Trophoblast cell (in vitro differentiated cells and primary cell): ENCODE results near the gene SMIM31.

ENCODE experiments used
- DNase-seq, 2 donors: peaks; one replicate each; pipeline ENCODE4 v3.0.0-alpha.2; 2016
- H2AFZ ChIP-seq: 2 replicates; pipeline ENCODE4 v1.6.1; 2013; ENCODE audit warnings: low read length, moderate library complexity, mild to moderate bottlenecking; ENCODE audit not compliant: insufficient read depth, poor library complexity
- H2AK5ac ChIP-seq: 2 replicates; pipeline ENCODE4 v1.6.1; 2013; ENCODE audit warnings: mild to moderate bottlenecking, low read length
- H2BK120ac ChIP-seq: 2 replicates; pipeline ENCODE4 v1.6.1; 2013; ENCODE audit warnings: low read length, mild to moderate bottlenecking, moderate library complexity; ENCODE audit not compliant: insufficient read depth, poor library complexity
- H2BK12ac ChIP-seq: 2 replicates; pipeline ENCODE4 v1.6.1; 2013; ENCODE audit warnings: mild to moderate bottlenecking, low read length, moderate library complexity
- H2BK5ac ChIP-seq: 2 replicates; pipeline ENCODE4 v1.6.1; 2013; ENCODE audit warnings: low read length, low read depth, moderate library complexity, mild to moderate bottlenecking; ENCODE audit not compliant: poor library complexity
- H3K14ac ChIP-seq: 2 replicates; pipeline ENCODE4 v1.6.1; 2013; ENCODE audit warnings: mild to moderate bottlenecking, low read length
- H3K18ac ChIP-seq: 2 replicates; pipeline ENCODE4 v1.6.1; 2013; ENCODE audit warnings: mild to moderate bottlenecking, low read length
- H3K23ac ChIP-seq: 2 replicates; pipeline ENCODE4 v1.6.1; 2013; ENCODE audit warnings: low read length
- H3K27ac ChIP-seq: 2 replicates; pipeline ENCODE4 v1.5.1; 2013; ENCODE audit warnings: low read depth, mild to moderate bottlenecking, inconsistent platforms, low read length, moderate library complexity
- H3K27me3 ChIP-seq: 2 replicates; pipeline ENCODE4 v1.6.1; 2013; ENCODE audit warnings: inconsistent platforms, mild to moderate bottlenecking, low read length, moderate library complexity; ENCODE audit not compliant: insufficient read depth
- H3K36me3 ChIP-seq, 2 experiments: 1 replicate in 1 of 2; 2 replicates in 1 of 2; pipeline ENCODE4 v1.6.1; 2013; ENCODE audit warnings: low read length in 2 of 2, mild to moderate bottlenecking in 2 of 2, moderate library complexity in 1 of 2; ENCODE audit not compliant: insufficient read depth in 2 of 2, control insufficient read depth in 1 of 2
- H3K4ac ChIP-seq: 2 replicates; pipeline ENCODE4 v1.6.1; 2013; ENCODE audit warnings: low read depth, mild to moderate bottlenecking, low read length, moderate library complexity
- H3K4me1 ChIP-seq, 2 experiments: 1 replicate in 1 of 2; 2 replicates in 1 of 2; pipeline ENCODE4 v1.6.1; 2013; ENCODE audit warnings: low read length in 2 of 2, mild to moderate bottlenecking in 2 of 2, moderate library complexity in 1 of 2; ENCODE audit not compliant: insufficient read depth in 2 of 2, control insufficient read depth in 1 of 2
- H3K4me2 ChIP-seq: 2 replicates; pipeline ENCODE4 v1.6.1; 2013; ENCODE audit warnings: inconsistent platforms, mild to moderate bottlenecking, low read length, moderate library complexity
- H3K4me3 ChIP-seq: 2 replicates; pipeline ENCODE4 v1.5.1; 2013; ENCODE audit warnings: mild to moderate bottlenecking, low read depth, low read length, inconsistent platforms
- H3K79me1 ChIP-seq: one replicate; pipeline ENCODE4 v1.6.1; 2013; ENCODE audit warnings: low read length
- H3K79me2 ChIP-seq: 2 replicates; pipeline ENCODE4 v1.6.1; 2013; ENCODE audit warnings: low read length, mild to moderate bottlenecking; ENCODE audit not compliant: control insufficient read depth, insufficient read depth, poor library complexity
- H3K9ac ChIP-seq: 2 replicates; pipeline ENCODE4 v1.6.1; 2013; ENCODE audit warnings: mild to moderate bottlenecking, low read length
- H3K9me3 ChIP-seq: 2 replicates; pipeline ENCODE4 v1.6.1; 2013; ENCODE audit warnings: low read depth, mild to moderate bottlenecking, control low read depth, inconsistent platforms, low read length; ENCODE audit not compliant: insufficient read depth
- H4K12ac ChIP-seq: 2 replicates; pipeline ENCODE4 v1.6.1; 2013; ENCODE audit warnings: low read depth, mild to moderate bottlenecking, low read length, moderate library complexity
- H4K8ac ChIP-seq: 2 replicates; pipeline ENCODE4 v1.6.1; 2013; ENCODE audit warnings: low read depth, mild to moderate bottlenecking, low read length, moderate library complexity
- H4K91ac ChIP-seq: one replicate; pipeline ENCODE4 v1.6.1; 2013; ENCODE audit warnings: low read depth, mild to moderate bottlenecking, low read length, moderate library complexity
- WGBS: extraction: QIAGEN DNeasy Blood & Tissue Kit; methylation state at CpG from one replicate; pipeline ENCODE4 v1.1.7; 2013; ENCODE audit warnings: missing lambda C conversion rate; ENCODE audit not compliant: insufficient read length, insufficient coverage; ENCODE audit errors: extremely low coverage; 5-methylcytosine and 5-hydroxymethylcytosine counted together

SMIM31 gene

GRCh38 chr4:164819366-164819765 is 65.4 kb downstream of the SMIM31 start:
- H3K4ac ChIP-seq = no peak overlapping the region
- no peak overlapping the region for H3K27ac ChIP-seq
- H3K79me2 ChIP-seq = no peaks in the 10 kb centered on the region
- no peak overlapping the region for H2BK12ac ChIP-seq
- H2AK5ac ChIP-seq = no peak overlapping the region
- no peak overlapping the region for H3K4me3 ChIP-seq
- H2BK120ac ChIP-seq = no peak overlapping the region
- H3K4me2 ChIP-seq = no peak overlapping the region
- H4K91ac ChIP-seq = no peak overlapping the region
- DNase-seq = no peak
- H3K36me3 ChIP-seq = no peaks in the 10 kb centered on the region
- no peak overlapping the region for H4K12ac ChIP-seq
- H3K4me1 ChIP-seq = no peaks in the 10 kb centered on the region
- no CpG with 5 or more reads among the region's 1 CpG for WGBS
- H2AFZ ChIP-seq = no peak overlapping the region
- no peak overlapping the region for H3K9ac ChIP-seq
- H3K79me1 ChIP-seq = no peaks in the 10 kb centered on the region
- no peak overlapping the region for H3K18ac ChIP-seq
- H3K27me3 ChIP-seq = no peaks in the 10 kb centered on the region
- H2BK5ac ChIP-seq = no peak overlapping the region
- H3K9me3 ChIP-seq = no peaks in the 10 kb centered on the region
- no peak overlapping the region for H3K23ac ChIP-seq
- no peak overlapping the region for H4K8ac ChIP-seq
- H3K14ac ChIP-seq = no peak overlapping the region

GRCh38 chr4:164821711-164822110 is 67.8 kb downstream of the SMIM31 start:
- no peak overlapping the region for H3K4me2 ChIP-seq
- H3K18ac ChIP-seq = no peak overlapping the region
- DNase-seq = no peak
- no peak overlapping the region for H4K91ac ChIP-seq
- no peaks in the 10 kb centered on the region for H3K36me3 ChIP-seq
- H2AK5ac ChIP-seq = no peak overlapping the region
- H2BK12ac ChIP-seq = no peak overlapping the region
- H3K9me3 ChIP-seq = no peaks in the 10 kb centered on the region
- WGBS = no CpG with 5 or more reads among the region's 4 CpGs
- no peak overlapping the region for H3K4me3 ChIP-seq
- no peak overlapping the region for H3K4ac ChIP-seq
- no peak overlapping the region for H2BK5ac ChIP-seq
- no peak overlapping the region for H3K14ac ChIP-seq
- no peak overlapping the region for H2BK120ac ChIP-seq
- H3K4me1 ChIP-seq = no peaks in the 10 kb centered on the region
- H3K23ac ChIP-seq = no peak overlapping the region
- no peaks in the 10 kb centered on the region for H3K79me2 ChIP-seq
- no peak overlapping the region for H3K9ac ChIP-seq
- H4K8ac ChIP-seq = no peak overlapping the region
- no peaks in the 10 kb centered on the region for H3K27me3 ChIP-seq
- H2AFZ ChIP-seq = no peak overlapping the region
- no peaks in the 10 kb centered on the region for H3K79me1 ChIP-seq
- H4K12ac ChIP-seq = no peak overlapping the region
- no peak overlapping the region for H3K27ac ChIP-seq

- Histone ChIP-seq H3K79me2 (no peaks in the 10 kb centered on the region), H4K91ac (no peak overlapping the region), H3K27ac (no peak overlapping the region), H3K79me1 (no peaks in the 10 kb centered on the region), H3K23ac (no peak overlapping the region), H4K12ac (no peak overlapping the region), H2AK5ac (no peak overlapping the region), H3K4me3 (no peak overlapping the region), H3K9me3 (no peaks in the 10 kb centered on the region), H3K14ac (no peak overlapping the region), H3K4ac (no peak overlapping the region), H3K4me1 (no peaks in the 10 kb centered on the region), H3K4me2 (no peak overlapping the region), H3K27me3 (no peaks in the 10 kb centered on the region), H3K18ac (no peak overlapping the region), H2AFZ (no peak overlapping the region), H4K8ac (no peak overlapping the region), H2BK12ac (no peak overlapping the region), H3K36me3 (no peaks in the 10 kb centered on the region), H2BK5ac (no peak overlapping the region), H3K9ac (no peak overlapping the region), H2BK120ac (no peak overlapping the region)
- no CpG with 5 or more reads among the region's 4 CpGs for WGBS
- DNase-seq = no peak
Observed at GRCh38 chr4:164824581-164824980, 70.7 kb downstream of the SMIM31 start.

GRCh38 chr4:164828955-164829354 is 75.0 kb downstream of the SMIM31 start:
- no peak overlapping the region for H4K91ac ChIP-seq
- H4K8ac ChIP-seq = no peak overlapping the region
- no peak overlapping the region for H3K27ac ChIP-seq
- no peak overlapping the region for H3K9ac ChIP-seq
- no peak overlapping the region for H2BK5ac ChIP-seq
- no peak overlapping the region for H3K4ac ChIP-seq
- H3K4me1 ChIP-seq = no peaks in the 10 kb centered on the region
- H3K4me3 ChIP-seq = no peak overlapping the region
- H2BK12ac ChIP-seq = no peak overlapping the region
- no peaks in the 10 kb centered on the region for H3K79me1 ChIP-seq
- DNase-seq = no peak
- no peaks in the 10 kb centered on the region for H3K36me3 ChIP-seq
- H3K18ac ChIP-seq = no peak overlapping the region
- no peak overlapping the region for H2BK120ac ChIP-seq
- no peak overlapping the region for H3K23ac ChIP-seq
- H3K27me3 ChIP-seq = no peaks in the 10 kb centered on the region
- no peak overlapping the region for H3K4me2 ChIP-seq
- WGBS = no CpG with 5 or more reads among the region's 3 CpGs
- no peak overlapping the region for H3K14ac ChIP-seq
- H3K9me3 ChIP-seq = no peaks in the 10 kb centered on the region
- H2AFZ ChIP-seq = no peak overlapping the region
- H3K79me2 ChIP-seq = no peaks in the 10 kb centered on the region
- H4K12ac ChIP-seq = no peak overlapping the region
- H2AK5ac ChIP-seq = no peak overlapping the region
